ENCODE results near the gene LDB2. TPM values are rescaled to one million over a fixed set of nuclear protein-coding genes. Genes with fewer than 3 reads are reported as not detected.

Gene LDB2
- total and polyA plus RNA-seq, 2 donors = 29.0 to 142 TPM

DNA sequence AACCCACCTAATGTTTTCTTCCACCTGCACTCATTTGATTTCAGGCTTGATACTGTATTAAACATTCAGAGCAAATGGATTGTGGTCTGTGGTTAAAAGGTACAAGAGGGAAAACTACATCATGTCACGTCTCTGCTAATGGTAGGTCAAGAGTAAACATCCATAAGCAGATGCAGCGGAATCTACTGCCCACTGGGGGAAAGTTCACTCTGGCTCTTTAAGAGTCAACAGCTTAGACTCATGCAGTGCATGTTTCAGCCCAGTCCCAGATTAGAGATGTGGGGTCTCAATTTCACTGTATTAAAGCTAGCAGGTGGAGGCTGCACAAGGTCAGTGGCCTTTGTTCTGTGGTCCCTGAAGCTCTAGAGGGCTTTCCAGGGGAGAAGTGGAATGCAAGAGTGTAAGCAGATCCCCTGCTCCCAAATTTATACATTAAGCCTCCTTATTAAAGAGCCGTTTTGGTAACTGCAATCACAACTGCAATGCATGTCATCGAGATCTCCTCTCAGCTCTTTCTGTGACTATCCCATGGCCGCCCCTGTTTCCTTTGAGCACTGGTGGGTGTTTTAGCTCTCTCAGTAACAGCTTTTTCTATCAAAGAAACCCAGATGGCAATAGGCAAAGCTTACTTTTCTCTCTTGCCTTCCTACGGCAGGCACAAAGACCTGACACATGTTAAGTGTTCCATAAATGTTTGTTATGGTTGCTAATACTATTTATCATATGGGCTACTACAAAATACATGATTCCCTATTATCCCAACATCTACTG lies 53.4 kb downstream of the LDB2 start:
- no peak for DNase-seq (ENCODE audit: extremely low spot score)
- Histone ChIP-seq H3K27ac (ENCODE audit: low read depth) (peak overlapping the region; percentile 65), H3K4me3 (ENCODE audit: low read depth, low read length) (no peak overlapping the region), H3K4me1 (ENCODE audit: insufficient read depth) (peaks cover 5% of the 10 kb centered on the region), H3K36me3 (ENCODE audit: insufficient read depth) (no peaks in the 10 kb centered on the region)
- 52% methylated on average over 6 of the region's 6 CpGs for WGBS

DNA sequence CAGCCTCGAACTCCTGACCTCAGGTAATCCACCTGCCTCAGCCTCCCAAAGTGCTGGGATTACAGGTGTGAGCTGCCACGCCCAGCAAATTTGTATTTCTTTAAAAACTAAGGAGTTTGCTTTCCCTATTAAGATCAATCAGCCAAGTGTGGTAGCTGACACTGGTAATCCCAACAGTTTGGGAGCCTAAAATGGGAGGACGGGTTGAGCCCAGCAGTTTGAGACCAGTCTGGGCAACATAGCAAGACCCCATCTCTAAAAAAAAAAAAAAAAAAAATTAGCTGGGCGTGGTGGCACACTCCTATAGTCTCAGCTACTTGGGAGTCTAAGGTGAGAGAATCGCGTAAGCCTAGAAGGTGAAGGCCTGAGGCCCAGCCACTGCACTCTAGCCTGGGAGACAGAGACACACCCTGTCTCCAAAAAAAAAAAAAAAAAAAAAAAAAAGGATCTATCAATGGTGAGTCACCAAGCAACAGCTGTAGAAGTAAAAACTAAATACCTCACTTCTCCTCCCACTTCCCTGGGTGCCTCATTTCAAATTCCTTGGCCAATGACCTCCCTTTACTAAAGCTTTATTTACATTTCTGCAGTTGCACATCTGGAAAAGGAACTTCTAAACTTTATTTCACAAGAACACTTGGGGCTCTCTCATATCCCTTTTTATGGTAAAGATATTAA lies 54.5 kb downstream of the LDB2 start:
- Histone ChIP-seq H3K36me3 (ENCODE audit: insufficient read depth) (no peaks in the 10 kb centered on the region), H3K27ac (ENCODE audit: low read depth) (no peak overlapping the region), H3K4me1 (ENCODE audit: insufficient read depth) (peaks cover 5% of the 10 kb centered on the region), H3K4me3 (ENCODE audit: low read depth, low read length) (no peak overlapping the region)
- 88% methylated on average over 6 of the region's 6 CpGs for WGBS
- DNase-seq (ENCODE audit: extremely low spot score) = no peak

DNA sequence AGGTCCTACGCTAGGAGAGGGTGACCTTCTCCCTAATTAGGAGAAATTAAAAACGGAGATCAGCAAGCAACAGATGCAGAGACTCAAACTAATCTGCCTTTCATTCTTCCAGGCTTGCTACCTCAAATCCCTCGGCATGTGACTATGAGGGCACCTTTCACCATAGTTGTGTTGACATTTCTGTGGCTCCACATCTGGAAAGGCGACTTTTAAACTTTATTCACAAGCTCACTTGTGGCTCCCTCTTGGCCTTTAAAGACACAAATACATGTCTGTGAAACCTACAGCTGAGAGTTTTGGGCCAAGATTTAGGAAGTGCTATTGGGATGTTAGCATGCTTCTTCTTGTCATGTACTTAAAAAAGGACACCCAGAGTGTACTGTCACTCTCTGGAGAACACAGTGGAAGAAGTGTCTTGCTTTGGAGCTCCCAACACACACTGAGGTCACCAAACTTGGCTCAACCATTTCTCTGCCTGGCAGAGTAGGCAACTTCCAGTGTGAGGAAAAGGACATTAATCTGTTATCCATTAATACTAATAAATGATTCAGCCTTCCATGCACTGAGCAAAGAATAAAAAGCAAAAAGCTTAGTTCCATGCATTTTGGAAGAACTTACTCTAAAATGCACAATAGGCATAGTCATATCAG lies 60.1 kb downstream of the LDB2 start:
- peaks cover 2% of the 10 kb centered on the region for H3K4me1 ChIP-seq (ENCODE audit: insufficient read depth)
- H3K27ac ChIP-seq (ENCODE audit: low read depth) = no peak overlapping the region
- no peak overlapping the region for H3K4me3 ChIP-seq (ENCODE audit: low read depth, low read length)
- WGBS = 47% methylated on average over 4 of the region's 4 CpGs
- DNase-seq (ENCODE audit: extremely low spot score) = no peak
- H3K36me3 ChIP-seq (ENCODE audit: insufficient read depth) = no peaks in the 10 kb centered on the region

DNA sequence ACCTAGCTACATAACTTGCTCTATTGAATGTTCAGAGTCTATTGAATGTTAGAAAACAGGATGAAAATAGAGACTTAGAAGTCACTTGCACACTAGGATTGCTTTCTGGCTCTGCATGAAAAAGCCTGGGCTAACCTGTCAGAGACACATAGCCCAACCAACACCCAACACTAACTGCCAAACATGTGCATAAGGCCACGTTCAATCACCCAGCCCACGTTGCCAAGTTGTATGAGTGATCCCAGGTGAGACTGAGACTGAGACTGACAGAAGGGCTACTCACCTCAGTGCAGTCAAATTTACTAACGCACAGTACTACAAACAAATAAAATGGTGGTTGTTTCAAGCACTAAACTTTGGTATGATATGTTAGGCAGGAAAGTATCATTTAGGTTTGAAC lies 61.0 kb downstream of the LDB2 start:
- Histone ChIP-seq H3K4me3 (ENCODE audit: low read depth, low read length) (no peak overlapping the region), H3K27ac (ENCODE audit: low read depth) (no peak overlapping the region), H3K4me1 (ENCODE audit: insufficient read depth) (peaks cover 2% of the 10 kb centered on the region), H3K36me3 (ENCODE audit: insufficient read depth) (no peaks in the 10 kb centered on the region)
- no peak for DNase-seq (ENCODE audit: extremely low spot score)
- WGBS = 81% methylated on average over 3 of the region's 3 CpGs

DNA sequence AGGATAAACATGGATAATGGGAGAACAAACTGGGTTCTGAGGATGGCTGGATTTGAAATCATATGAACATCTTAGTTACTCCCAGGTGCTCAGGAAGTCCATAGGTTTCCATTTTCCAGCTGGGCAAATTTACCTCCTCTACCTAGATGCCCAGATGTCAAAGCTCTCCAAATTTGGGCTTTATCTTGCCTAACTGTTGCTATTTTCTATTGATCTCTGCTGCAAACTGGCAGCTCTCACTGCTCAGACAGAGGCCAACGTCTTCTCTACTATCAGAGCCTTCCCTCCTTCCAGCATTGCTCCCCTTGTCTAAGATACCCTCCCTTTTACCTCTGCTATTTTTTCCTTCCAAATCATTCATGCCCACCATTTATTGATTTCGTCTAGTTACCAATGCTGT lies 62.1 kb downstream of the LDB2 start:
- 88% methylated on average over 2 of the region's 2 CpGs for WGBS
- Histone ChIP-seq H3K4me1 (ENCODE audit: insufficient read depth) (peaks cover 2% of the 10 kb centered on the region), H3K27ac (ENCODE audit: low read depth) (no peak overlapping the region), H3K4me3 (ENCODE audit: low read depth, low read length) (no peak overlapping the region), H3K36me3 (ENCODE audit: insufficient read depth) (no peaks in the 10 kb centered on the region)
- DNase-seq (ENCODE audit: extremely low spot score) = no peak

DNA sequence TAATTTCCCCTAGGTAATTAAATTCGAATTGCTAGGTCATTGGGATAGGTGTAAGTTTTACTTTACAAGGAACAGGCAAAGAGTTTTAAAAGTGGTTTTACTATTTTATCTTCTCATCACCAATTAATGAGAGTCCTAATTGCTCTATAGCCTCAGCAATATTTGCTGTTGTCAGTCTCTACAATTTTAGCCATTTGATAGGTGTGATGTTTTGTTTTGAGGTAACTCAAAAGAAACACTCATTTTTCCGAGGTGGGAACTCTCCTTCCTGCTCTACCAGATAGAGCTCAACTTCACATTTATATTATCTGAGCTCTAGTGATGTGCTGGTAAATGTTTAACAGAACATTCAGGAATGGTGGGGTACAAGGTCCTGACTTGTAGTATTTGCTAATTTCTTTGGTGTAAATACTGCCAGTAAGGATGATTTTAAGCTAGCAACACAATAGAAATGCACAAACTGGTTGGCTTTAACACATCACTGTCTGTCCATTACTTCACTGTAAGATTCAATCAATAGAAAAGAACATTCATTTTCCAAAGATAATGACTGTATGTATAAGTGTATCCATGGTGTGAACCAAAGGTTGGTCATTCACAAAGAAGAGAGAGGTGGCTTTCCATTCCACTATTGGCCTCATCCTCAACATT lies 62.7 kb downstream of the LDB2 start:
- 90% methylated on average over 2 of the region's 2 CpGs for WGBS
- no peaks in the 10 kb centered on the region for H3K36me3 ChIP-seq (ENCODE audit: insufficient read depth)
- H3K4me3 ChIP-seq (ENCODE audit: low read depth, low read length) = no peak overlapping the region
- no peak overlapping the region for H3K27ac ChIP-seq (ENCODE audit: low read depth)
- no peak for DNase-seq (ENCODE audit: extremely low spot score)
- H3K4me1 ChIP-seq (ENCODE audit: insufficient read depth) = peaks cover 2% of the 10 kb centered on the region

DNA sequence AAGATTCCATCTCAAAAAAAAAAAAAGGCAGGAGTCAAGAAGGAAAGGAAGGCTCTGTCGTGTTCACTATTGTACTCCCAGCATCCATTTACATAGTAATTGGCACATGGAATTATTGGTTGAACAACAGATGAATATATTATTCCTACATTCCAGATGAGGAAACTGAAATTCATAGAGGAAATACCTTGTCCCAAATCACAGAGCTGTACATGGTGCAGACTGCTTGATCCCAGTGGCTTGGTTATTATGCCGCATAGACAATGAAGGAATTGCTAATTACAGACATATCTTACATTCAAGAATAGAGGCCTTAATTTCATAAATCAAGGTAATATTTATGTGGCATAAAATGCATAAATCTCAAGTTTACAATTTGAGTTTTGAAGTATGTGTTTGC lies 63.6 kb downstream of the LDB2 start:
- no peaks in the 10 kb centered on the region for H3K36me3 ChIP-seq (ENCODE audit: insufficient read depth)
- WGBS = 93% methylated on average over 2 of the region's 2 CpGs
- peaks cover 2% of the 10 kb centered on the region for H3K4me1 ChIP-seq (ENCODE audit: insufficient read depth)
- H3K4me3 ChIP-seq (ENCODE audit: low read depth, low read length) = no peak overlapping the region
- no peak for DNase-seq (ENCODE audit: extremely low spot score)
- H3K27ac ChIP-seq (ENCODE audit: low read depth) = no peak overlapping the region

DNA sequence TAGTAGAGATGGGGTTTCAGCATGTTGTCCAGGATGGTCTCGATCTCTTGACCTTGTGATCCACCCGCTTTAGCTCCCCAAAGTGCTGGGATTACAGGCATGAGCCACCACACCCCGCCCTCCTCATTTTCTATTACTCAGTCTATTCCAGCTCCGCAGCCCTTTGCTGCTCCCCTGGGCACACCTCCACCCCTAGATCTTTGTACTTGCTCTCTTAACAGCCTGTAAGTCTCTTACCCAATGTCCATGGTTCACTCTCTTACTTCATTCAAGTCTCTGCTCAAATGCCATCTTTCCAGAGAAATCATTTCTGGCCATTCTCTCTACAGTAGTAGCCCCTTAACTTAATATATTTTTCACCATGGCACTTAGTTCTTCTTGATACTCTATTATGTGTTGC lies 64.7 kb downstream of the LDB2 start:
- WGBS = 97% methylated on average over 4 of the region's 4 CpGs
- Histone ChIP-seq H3K4me1 (ENCODE audit: insufficient read depth) (peaks cover 2% of the 10 kb centered on the region), H3K27ac (ENCODE audit: low read depth) (no peak overlapping the region), H3K36me3 (ENCODE audit: insufficient read depth) (no peaks in the 10 kb centered on the region), H3K4me3 (ENCODE audit: low read depth, low read length) (no peak overlapping the region)
- DNase-seq (ENCODE audit: extremely low spot score) = no peak

DNA sequence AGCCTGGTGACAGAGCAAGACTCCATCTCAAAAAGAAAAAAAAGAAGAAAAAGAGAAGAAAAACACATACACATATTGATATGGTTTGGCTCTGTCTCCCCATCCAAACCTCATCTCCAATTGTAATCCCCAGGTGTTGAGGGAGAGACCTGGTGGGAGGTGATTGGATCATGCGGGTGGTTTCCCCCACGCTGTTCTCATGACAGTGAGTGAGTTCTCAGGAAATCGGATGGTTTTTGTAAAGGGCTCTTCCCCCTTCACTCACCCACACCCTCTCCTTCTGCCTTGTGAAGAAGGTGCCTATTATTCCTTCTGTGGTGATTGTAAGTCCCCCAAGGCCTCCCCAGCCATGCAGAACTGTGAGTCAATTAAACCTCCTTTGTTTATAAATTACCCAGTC lies 68.4 kb downstream of the LDB2 start:
- H3K36me3 ChIP-seq (ENCODE audit: insufficient read depth) = no peaks in the 10 kb centered on the region

DNA sequence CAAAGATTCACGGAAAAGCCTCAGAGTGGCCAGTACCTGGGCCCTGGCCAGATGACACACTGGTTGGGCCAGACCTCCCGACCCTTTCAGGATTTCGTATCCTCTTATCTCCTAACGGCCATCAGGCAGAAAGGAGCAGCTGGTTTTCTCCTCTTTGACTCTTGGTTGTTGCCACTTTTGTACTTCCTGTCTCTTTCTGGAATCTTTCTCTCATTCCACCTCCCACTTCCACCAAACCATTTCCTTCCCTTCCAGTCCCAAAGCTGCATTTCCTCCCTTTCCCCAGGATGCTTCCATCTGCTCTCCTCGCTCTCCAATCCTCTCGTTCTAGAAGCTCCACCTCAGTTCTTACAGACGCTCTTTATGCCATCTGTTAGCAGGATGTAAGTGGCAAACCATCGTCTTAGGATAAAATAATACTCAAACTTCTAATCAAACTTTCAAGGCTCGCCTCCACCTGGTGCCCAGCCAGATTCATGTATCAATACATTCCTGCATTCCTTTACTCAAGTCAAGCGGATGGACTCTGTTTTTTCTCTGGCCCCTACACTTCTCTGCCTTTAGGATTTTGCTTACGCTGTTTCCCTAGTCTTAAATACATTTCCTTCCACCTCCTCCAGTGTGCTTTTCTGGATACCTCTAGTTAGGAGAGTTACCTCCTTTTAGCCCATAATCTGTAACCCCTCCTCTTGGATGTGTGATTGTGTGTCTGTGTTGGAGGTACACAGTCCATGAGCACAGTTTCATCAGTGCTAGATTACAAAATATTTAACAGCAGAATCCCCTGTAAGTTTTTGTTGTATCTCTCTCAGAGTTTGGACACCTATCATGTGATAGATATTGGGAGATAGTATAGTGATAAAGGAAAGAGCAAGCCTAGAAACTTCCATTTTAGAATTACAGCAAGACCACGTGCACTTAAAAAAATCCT lies 70.4 kb downstream of the LDB2 start:
- no peaks in the 10 kb centered on the region for H3K36me3 ChIP-seq (ENCODE audit: insufficient read depth)
- no peak overlapping the region for H3K4me3 ChIP-seq (ENCODE audit: low read depth, low read length)
- 62% methylated on average over 12 of the region's 12 CpGs for WGBS
- no peaks in the 10 kb centered on the region for H3K4me1 ChIP-seq (ENCODE audit: insufficient read depth)
- no peak for DNase-seq (ENCODE audit: extremely low spot score)
- H3K27ac ChIP-seq (ENCODE audit: low read depth) = peak overlapping the region; percentile 7

More for the DNA sequence above, 68.4 kb downstream of the LDB2 start:
- H3K4me1 ChIP-seq (ENCODE audit: insufficient read depth) = peaks cover 2% of the 10 kb centered on the region
- DNase-seq (ENCODE audit: extremely low spot score) = no peak
- 92% methylated on average over 3 of the region's 3 CpGs for WGBS
- no peak overlapping the region for H3K4me3 ChIP-seq (ENCODE audit: low read depth, low read length)
- no peak overlapping the region for H3K27ac ChIP-seq (ENCODE audit: low read depth)

DNA sequence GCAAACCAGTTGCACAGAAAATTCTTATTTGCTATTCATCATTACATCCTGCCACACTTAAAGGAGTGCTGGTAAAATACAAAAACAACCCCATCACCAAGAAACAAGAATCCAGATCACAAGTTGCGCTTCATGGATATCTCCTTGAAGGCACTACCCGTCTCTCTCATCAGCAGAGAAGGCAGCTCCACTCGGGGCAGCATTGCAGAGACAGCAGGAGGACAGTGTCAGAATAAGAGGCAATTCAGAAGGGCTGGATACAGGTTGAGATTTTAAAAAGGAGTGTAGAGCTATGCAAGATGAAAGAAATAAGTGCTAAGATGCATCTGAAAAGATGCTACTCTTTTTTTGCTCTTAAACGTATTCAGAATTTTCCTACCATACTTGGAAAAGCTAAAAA lies 71.4 kb downstream of the LDB2 start:
- DNase-seq (ENCODE audit: extremely low spot score) = no peak
- no peaks in the 10 kb centered on the region for H3K36me3 ChIP-seq (ENCODE audit: insufficient read depth)
- 41% methylated on average over 4 of the region's 4 CpGs for WGBS
- no peak overlapping the region for H3K27ac ChIP-seq (ENCODE audit: low read depth)
- H3K4me1 ChIP-seq (ENCODE audit: insufficient read depth) = no peaks in the 10 kb centered on the region
- no peak overlapping the region for H3K4me3 ChIP-seq (ENCODE audit: low read depth, low read length)

DNA sequence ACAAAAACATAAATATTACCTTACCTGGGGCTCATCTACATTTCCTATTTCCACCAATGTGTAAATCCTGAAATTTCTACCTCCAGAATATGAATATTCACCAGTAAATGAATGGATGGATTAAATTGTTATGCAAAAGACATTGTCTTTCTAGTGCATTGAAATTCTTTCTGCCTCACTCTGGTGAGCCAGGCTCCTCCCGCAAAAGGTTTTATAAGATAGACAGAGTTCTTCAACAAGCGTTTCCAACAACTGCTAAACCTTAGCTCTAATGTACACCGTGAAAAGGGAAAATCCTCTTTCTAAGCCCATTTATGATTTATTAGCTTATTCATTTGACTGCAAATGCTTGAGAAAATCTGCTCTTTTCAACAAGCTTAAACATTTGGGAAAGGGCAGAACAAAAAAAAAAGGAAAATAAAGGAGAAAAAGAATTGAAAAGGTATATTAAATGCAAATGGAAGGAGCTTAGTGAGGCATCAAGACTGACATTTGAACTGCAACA lies 72.0 kb downstream of the LDB2 start:
- Histone ChIP-seq H3K4me1 (ENCODE audit: insufficient read depth) (no peaks in the 10 kb centered on the region), H3K36me3 (ENCODE audit: insufficient read depth) (no peaks in the 10 kb centered on the region), H3K4me3 (ENCODE audit: low read depth, low read length) (no peak overlapping the region), H3K27ac (ENCODE audit: low read depth) (no peak overlapping the region)
- DNase-seq (ENCODE audit: extremely low spot score) = no peak
- WGBS = 69% methylated on average over 3 of the region's 3 CpGs

Data from urinary bladder (tissue), 4 donors.